Glomerular visceral epithelial cell (primary cell): ENCODE measurements around the gene SH3BP5L.

Experiments
- DNase-seq: peaks from one replicate; pipeline ENCODE4 v3.0.0-alpha.2; 2016; ENCODE audit errors: extremely low spot score

The SH3BP5L gene

GRCh38 chr1:248825909-248826760 is at the start of gene SH3BP5L:
SH3BP5L (minus strand) TSS chr1:248825915; CDS start chr1:248824935, 980 bp downstream.
- peak; percentile 94 for DNase-seq

GRCh38 chr1:248873993-248874533 is 48.3 kb upstream of the SH3BP5L start:
- peak; percentile 90 for DNase-seq

DNA sequence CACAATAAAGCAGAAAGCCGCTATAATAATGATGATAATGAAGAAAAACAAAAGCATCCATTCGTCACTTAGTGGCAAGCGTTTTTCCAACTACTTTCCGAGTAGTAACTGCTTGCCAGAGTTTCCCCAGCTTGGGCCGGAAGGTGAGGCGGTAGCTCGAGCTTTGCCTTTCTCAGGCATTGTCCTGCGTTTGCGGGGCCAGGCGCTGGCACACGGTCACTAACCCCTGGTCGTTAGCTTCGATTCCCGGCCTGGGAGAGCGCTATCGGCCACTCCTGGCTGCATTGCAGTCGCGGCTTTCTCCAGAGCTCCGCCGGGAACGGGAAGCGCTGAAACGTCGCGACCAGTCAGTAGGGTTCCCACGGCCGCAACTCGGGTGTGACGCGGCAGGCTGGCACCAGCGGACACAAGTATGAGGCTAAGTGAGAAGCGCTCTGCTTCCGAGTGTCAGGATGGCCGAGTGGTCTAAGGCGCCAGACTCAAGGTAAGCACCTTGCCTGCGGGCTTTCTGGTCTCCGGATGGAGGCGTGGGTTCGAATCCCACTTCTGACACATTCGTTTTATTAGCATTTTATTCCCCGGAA is 47.8 kb upstream of the SH3BP5L start:
- peak; percentile 99 for DNase-seq

DNA sequence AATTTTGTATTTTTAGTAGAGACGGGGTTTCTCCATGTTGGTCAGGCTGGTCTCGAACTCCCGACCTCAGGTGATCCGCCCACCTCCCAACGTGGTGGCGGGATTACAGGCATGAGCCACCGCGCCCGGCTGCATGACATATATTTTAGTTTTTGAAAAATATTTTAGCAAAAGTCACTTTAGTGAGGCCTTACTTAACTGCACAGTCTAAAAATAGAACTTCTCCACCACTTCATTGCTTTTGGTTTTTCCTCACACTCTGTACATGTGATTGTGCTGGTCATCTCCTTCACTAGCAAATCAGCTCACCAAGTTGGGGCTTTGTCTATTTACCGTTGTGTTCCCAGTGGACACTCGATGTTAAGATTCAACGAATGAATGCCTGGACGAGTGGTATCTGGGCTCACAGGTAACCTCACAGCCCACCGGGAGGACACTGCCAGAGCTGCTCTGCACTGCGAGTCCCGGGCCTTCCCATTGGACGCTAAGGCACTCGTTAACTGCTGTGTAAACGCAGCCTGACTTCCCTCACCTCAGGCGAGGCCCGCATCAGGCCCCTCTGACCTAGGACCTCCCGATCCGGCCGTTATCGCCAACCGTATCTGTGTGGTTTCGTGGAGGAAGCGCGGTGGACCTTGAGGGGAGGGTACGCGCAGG is 47.2 kb upstream of the SH3BP5L start:
- peak; percentile 75 for DNase-seq

GRCh38 chr1:248871837-248872401 is 46.2 kb upstream of the SH3BP5L start:
- no peak for DNase-seq

- peak; percentile 81 for DNase-seq
These were observed 37.5 kb upstream of the SH3BP5L start for GRCh38 chr1:248862998-248863881.

DNA sequence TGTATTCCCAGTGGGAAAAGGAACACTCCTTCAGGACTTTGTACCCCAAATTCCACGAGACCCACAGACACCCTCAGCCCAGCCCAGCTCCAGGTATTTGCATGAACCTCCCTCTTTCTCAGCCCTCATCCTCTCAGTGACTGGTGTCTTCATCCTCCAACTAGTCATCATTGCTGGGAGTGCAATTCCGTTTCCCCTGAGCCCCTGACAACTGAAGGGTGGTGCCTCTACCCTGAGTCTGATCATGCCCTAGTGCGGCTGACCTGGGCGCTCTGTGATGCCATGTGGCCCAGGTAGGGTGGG is 36.9 kb upstream of the SH3BP5L start:
- no peak for DNase-seq

GRCh38 chr1:248861616-248862015 is 35.9 kb upstream of the SH3BP5L start:
- peak; percentile 17 for DNase-seq

DNA sequence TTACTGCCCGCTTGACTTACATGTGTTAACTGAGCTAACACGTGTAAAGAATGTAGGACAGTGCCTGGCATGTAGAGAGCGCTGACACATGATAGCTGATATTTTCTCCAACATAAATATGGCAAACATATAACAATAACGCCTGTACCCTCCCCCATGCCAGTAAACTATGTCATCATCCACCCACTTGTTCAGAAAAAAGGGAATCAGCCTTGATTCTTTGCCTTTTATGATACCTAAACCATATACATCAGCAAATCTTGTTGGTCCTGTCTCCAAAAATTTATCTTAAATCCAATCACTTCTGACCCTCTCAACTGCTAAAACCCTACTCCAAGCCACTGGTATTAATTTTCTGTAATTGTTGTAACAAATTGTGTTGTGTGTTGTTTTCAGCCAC is 34.3 kb upstream of the SH3BP5L start:
- DNase-seq = no peak

DNA sequence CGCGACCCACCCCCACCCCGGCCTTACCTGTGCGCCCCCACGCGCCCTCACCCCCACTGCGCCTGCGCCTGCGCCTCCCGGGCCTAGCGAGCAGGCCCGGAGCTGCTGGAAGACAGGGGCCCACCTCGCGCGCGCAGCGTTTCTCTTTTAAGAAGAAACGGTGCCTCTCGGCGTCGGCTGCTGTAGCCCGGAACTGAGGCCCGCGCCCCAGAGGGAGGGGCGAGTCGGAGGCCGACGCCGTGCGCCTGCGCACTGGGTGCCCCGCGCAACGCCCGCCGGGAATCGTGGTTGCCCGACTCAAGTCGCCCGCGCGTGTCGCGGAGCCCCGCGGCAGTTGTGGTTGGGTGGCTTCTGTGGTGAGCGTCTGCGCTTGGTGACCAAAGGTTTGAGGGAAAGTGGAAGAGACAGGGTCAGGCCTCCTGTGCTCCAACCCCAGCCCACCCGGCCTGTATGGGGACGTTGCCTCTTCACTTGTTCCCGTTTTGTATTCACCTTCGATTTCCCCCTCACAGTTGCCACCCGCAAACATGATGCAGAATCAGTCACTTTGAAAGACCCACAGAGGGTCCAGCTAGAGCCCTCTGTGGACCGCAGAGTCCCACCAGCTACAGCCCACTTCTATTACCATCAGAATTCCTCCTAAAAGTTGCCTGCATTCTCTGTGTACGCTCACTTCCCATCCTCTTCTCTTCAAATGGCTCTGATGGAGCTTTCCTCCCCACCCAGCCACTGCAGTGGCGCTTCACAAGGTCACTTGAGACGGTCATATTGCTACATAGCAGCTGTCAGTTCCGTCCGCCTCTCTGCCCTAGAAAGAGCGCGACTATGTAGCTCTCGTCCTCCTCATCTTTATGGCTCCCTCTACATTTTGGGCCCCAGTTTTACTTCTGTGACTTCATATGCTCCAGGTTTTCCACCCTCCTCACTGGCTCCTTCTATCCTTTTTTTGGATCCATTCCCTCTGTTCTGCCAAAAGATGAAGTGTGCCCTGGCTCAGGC is 33.5 kb upstream of the SH3BP5L start, which contains the start of gene ZNF692:
ZNF692 (minus strand) TSS at position 195 of the 999 bp plus-strand sequence. CDS start 776 bp downstream, outside the sequence.
- peak; percentile 98 for DNase-seq

GRCh38 chr1:248858096-248858890 is 32.6 kb upstream of the SH3BP5L start:
- peak; percentile 64 for DNase-seq

DNA sequence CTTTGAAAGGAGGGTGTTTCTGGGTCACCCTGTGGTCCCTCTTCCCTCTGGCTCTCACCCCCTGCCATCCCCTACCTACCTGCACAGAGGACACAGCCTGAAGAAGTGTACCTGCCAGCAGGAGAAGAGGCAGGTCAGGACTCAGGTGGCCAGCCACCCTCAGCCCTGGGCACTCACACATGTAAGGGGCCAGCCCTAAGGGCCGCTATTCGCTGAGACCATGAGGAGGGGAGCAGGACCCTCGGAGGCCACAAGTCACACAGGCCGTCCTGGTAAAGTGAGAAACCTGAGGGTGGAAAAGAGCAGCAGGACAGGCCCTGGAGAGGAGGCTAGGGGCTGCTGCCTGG is 32.0 kb upstream of the SH3BP5L start:
- DNase-seq = no peak

GRCh38 chr1:248857201-248857600 is 31.5 kb upstream of the SH3BP5L start:
- no peak for DNase-seq

DNA sequence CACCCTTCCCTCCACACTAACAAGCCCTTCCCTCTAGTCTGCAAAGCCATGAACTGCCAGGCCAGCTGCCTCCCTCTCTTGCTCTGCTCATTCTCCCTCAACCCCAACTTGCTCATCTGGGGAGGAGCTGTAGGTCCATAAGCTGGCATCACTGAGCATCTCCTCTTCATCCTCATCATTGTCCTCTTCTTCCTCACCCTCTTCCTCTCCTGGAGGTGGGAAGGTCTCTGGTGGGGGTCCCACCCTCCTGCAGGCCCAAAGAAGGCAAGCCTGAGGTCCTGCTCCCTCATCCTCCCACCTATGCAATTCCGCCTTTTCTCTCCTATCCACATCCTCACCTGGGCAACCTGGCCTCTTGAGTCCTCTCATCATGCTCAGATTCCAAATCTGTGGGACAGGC is 30.5 kb upstream of the SH3BP5L start:
- DNase-seq = no peak

DNA sequence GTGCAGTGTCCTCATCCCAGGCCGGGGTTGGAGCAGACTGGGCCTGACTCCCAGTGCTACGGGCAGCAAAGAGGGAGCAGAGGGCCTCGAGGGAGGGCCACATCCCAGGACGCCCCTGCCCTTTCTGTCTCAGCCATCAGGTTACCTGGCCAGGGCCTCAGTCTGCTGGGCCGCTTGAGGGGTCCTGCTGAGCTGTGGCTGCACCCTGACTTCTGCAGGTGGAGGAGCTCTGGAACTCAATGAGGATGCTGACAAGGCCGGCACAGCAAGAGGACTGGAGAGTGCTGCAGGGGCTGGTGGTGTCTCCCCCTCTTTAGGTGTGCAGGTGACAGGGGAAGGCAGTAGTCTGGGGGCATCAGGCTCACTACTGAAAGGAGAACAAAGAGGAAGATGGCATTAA is 29.9 kb upstream of the SH3BP5L start:
- DNase-seq = no peak

DNA sequence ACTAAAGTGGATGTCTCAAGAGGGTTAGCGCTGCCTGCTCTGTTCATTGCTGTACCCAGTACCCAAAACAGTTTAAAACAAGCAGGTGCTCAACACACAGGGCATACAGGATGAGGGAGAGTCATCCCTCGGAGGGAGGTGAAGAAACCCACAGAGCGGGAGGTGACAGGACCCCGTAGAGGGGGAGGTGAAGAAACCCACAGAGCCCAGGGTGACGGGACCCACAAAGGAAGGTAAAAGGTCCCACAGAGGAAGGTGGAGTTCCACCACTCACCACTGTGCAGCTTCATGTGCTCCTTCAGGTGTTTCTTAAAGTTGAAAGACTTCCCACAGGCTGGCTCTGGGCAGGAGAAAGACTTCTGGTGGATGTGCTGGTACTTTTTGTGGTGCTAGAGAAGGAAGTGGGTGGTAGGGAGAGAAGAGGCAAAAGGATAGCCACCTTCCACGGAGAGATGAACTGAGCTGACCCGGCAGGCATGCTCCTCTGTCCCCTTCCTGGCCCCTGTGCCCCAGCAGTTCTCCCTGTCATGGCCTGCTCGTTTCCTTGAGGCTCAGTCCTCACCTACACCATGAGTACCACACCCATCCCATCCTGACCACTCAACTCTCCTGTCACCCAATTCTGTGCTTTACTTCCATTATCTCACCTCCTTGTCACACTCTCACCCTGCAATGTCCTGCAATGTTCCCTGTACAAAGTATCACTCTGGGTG is 28.1 kb upstream of the SH3BP5L start:
- no peak for DNase-seq

DNA sequence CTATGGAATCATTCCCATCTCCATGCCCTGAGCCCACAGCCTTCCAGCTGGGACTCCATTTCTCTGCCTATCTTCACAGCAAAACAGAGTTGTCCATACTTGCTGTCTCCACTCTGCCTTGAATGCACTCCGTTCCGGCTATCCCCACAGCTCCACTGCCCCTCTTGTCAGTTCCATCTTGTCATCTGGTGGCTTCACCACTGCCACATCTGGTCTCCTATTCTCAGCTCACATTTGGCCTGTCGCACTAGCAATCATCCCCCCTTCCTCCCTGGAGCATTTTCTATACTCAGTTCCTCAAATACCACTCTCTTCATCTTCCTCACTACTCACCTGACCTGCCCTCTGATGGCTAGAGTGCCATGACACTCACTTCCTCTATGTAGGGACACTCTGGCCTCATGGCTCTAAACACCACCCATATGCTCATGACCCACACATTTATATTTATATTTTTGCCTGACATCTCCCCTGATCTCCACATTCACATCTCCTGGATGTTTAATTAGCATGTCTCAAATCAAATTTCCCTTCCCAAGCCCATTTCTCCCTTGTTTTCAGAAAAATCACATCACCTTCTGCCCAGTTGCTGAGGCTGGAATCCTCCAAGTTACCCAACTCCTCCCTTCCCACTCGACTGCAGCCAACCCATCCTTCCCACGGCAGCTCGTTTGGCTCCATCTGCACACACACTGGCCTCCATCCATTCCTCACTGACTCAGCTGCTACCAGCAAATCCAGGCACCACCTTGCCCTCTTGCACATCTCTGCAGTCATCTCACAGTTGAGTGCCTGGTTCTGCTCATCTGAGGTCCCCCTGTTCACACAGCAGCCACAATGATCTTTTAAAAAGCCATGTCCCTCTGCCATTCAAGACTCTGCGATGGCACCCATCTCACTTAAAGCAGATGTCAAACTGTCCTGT is 27.0 kb upstream of the SH3BP5L start:
- DNase-seq = no peak
